HG02970 (cell line): ENCODE measurements around the gene TENM3.
"Not testable (repeated sequence)": the region's sequence is repeated elsewhere in the genome, so short reads cannot be mapped to it uniquely, and the experiment has no call there.

Source experiments
- ATAC-seq: cut with Tn5 transposase; IDR thresholded peaks from one replicate; pipeline ENCODE4 v1.9.1; 2021; ENCODE audit warnings: mild to moderate bottlenecking, moderate library complexity, moderate number of reproducible peaks; ENCODE audit not compliant: unreplicated experiment, low FRiP score

The TENM3 gene

DNA sequence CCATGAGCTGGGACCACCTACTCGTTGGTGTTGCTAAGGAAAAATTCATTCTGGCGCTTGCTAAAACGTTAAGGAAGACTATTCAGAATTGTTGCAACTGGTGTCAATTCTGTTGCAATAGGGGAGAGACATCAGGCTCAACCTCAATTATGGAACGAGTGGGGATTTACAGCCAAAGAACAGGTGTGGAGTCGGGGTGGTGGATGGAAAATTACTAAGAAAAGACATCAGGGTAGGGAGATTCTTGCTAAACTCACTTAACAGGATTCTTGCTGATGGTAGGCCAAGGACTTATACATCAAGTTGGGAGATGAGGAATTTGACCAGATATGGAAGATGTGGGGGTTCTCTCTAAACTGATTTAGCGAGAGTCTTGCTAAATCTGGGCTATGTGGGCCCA lies 139.7 kb downstream of the TENM3 start:
- ATAC-seq = no peak

- ATAC-seq = no peak
Measured at GRCh38 chr4:182384631-182385091, 141.5 kb downstream of the TENM3 start.

- no peak for ATAC-seq
Measured at GRCh38 chr4:182385897-182386296, 142.7 kb downstream of the TENM3 start.

GRCh38 chr4:182386576-182386975 lies 143.4 kb downstream of the TENM3 start:
- ATAC-seq = not testable (repeated sequence)

- no peak for ATAC-seq
Measured at GRCh38 chr4:182391111-182391684, 148.0 kb downstream of the TENM3 start.

GRCh38 chr4:182394181-182394580 lies 151.0 kb downstream of the TENM3 start:
- no peak for ATAC-seq

DNA sequence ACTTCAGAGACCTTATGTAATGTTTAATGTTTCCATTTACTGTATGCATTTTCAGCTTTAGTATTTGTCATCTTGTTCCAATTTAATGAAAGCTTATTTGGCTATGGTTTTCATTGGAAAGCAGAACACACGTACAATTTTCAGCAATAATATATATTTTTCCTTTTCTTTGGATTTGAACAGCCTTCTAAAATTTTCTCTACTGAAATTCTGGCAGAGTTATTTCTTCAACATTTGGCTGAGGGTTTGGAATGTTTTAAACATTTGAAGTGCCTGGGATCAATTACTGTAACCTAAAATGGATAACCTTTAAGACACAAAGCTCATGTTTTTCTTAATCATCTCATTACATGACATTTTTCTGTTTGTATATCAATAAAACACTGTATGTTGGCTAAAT lies 156.9 kb downstream of the TENM3 start:
- no peak for ATAC-seq

- no peak for ATAC-seq
Measured at GRCh38 chr4:182400790-182401189, 157.6 kb downstream of the TENM3 start.

DNA sequence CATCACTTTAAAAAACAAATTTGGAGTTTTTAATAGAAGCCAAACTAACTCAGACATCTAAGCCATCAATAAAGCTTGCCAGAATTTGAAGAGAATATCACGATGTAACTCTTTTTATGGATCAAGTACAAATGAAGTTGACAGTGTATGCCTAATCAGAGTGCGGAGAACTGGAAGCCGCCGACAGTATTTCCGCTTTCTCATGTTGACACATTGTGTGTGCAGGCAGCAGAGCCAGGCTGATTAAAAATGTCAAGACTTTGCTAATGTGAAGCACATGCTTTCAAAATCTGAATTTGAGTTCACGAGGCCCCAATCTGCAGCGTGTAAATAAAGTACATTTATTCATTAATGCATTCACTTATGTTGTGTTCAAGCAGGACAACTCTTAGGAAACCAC lies 161.2 kb downstream of the TENM3 start:
- ATAC-seq = no peak

DNA sequence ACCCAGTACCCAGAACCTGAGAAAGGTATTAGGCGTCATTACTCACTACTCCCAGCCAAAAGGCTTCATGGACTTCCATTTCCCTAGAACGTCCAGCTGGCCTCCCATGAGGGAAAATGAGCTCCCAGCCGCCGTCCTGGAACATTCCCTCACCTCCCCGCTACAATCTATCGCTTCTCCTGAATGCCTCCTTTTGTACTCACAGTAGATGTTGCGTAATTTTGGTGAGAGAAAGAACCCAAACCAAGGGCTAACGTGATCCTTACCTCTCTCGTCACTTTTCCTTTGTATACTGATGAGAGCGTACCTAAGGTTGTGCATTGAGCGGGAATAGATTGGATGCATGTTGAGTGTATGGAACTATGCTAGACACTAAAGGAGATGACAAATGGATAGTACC lies 161.9 kb downstream of the TENM3 start:
- no peak for ATAC-seq

- no peak for ATAC-seq
Measured at GRCh38 chr4:182409271-182409670, 166.1 kb downstream of the TENM3 start.

- no peak for ATAC-seq
Measured at GRCh38 chr4:182411391-182411790, 168.2 kb downstream of the TENM3 start.

DNA sequence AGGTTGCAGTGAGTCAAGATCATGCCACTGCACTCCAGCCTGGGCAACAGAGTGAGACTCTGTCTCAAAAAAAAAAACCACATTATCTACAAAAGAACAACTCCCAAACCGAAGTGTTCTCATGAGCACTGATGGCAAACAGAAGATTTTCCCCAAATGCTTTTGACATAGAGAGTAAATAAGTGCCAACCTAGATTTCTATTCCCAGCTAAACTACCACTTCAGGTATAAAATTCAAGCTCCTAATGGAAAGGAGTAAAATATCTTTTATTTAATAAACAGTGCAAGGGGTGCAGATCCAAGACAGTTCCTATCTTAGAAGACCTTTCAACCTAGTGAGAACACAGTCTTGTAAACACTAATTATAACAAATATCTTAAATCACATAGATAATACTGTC lies 170.3 kb downstream of the TENM3 start:
- no peak for ATAC-seq

GRCh38 chr4:182415116-182415515 lies 171.9 kb downstream of the TENM3 start:
- no peak for ATAC-seq

DNA sequence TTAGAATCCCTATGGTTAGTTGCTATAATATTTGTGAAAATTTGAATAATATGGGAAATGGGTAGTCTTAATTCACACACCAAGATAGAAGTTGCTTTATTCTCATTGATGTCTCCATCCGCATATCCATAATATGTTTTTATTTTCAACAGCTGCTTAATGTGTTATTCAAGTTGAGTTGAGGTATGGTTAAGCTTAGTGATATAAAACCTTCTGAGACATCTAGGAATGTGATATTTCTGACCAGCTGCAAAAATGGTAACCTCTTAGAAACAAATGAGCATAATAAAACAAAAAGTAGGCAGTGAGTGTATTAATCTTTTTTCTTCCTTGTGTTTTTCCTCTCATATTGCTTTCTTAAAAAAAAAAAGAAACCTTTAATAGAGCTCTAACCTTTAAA lies 172.9 kb downstream of the TENM3 start:
- ATAC-seq = no peak

GRCh38 chr4:182418054-182418734 lies 175.0 kb downstream of the TENM3 start:
- no peak for ATAC-seq

DNA sequence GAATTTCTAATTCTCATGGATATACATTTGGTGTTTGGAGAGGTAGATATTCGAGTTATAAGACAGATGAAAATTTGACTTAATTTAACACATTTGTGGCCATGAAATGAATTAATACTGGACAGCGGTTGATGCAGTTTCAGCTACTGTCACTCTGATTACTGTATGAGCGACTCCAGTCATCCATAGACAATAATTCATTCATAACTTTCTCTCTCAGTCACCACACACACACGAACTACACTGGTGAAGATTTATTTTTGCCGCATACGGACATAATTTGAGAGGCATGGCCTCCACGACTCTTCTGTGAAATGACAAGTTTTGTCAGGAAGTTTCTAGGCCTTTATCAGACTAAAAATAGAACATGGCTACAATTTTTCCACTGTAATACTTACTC lies 177.0 kb downstream of the TENM3 start:
- ATAC-seq = no peak

GRCh38 chr4:182421753-182422152 lies 178.6 kb downstream of the TENM3 start:
- no peak for ATAC-seq

DNA sequence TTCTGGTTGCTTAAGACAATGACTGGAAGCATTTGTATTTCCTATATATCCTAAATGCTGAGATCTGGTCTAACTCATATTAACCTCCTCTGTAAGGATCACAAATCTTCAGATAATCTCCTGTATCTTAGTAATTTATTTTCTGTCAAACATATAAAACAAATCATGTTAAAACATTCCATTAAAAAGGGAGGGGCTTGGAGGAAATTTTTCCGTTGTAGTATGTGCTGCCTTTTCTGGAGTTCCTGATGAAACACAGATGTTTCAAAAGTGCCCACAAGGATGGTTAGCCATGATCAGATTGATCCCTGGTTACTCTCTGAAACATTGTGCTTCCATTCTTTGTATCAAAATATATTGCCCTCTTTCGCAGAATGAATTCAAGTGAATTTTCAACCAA lies 182.1 kb downstream of the TENM3 start:
- ATAC-seq = no peak

- ATAC-seq = no peak
Measured at GRCh38 chr4:182426901-182427300, 183.7 kb downstream of the TENM3 start.

- no peak for ATAC-seq
Measured at GRCh38 chr4:182427554-182427953, 184.4 kb downstream of the TENM3 start.

DNA sequence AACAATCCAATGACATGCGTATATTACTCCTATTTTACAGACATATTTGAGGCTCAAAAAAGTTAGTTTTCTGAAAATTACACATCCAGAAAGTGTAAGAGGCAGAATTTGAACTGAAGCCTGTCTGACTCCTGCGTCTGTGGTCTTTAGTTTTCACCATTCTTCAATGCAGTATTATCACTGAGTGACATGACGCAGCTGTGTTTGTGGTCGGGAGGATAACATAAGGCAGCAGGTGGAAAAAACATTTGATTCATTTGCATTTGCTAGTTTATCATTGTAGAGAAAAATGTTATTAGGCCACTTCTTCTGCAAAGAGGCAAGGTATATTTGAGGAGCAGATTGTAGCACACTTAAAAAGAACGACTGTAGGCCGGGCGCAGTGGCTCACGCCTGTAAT lies 186.7 kb downstream of the TENM3 start:
- no peak for ATAC-seq
